Measurements from ENCODE around the gene CRTC3.
"Not testable (repeated sequence)": the region's sequence is repeated elsewhere in the genome, so short reads cannot be mapped to it uniquely, and the experiment has no call there.

CRTC3 gene

DNA sequence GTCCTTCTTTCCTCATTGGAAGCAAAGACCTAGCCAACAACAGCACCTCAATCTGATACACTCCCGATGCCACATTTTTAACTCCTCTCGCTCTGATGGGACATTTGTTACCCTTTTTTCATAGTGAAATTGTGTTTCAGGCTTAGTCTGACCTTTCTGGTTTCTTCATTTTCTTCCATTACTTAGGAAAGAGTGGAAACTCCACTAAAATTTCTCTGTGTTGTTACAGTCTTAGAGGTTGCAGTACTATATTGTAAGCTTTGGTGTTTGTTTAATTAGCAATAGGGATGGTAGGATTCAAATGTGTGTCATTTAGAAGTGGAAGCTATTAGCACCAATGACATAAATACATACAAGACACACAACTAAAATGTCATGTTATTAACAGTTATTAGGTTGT lies 29.6 kb upstream of the CRTC3 start:
- no peak overlapping the region for H3K4me3 ChIP-seq (ENCODE audit: low read depth, low read length)
- no peak for TF ChIP-seq CTCF (IDR thresholded peaks at IDR 0.05; ENCODE audit: borderline replicate concordance, insufficient read depth, low read depth, low read length)

GRCh38 chr15:90501898-90502297 lies 27.8 kb upstream of the CRTC3 start:
- no peak overlapping the region for H3K4me3 ChIP-seq (ENCODE audit: low read depth, low read length)
- TF ChIP-seq CTCF (IDR thresholded peaks at IDR 0.05; ENCODE audit: borderline replicate concordance, insufficient read depth, low read depth, low read length): no peak

DNA sequence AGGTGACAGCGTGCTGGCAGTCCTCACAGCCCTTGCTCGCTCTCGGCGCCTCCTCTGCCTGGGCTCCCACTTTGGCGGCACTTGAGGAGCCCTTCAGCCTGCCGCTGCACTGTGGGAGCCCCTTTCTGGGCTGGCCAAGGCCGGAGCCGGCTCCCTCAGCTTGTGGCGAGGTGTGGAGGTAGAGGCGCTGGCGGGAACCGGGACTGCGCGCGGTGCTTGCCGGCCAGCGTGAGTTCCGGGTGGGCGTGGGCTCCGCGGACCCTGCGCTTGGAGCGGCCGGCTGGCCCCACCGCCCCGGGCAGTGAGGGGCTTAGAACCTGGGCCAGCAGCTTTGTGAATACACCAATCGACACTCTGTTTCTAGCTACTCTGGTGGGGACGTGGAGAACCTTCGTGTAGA lies 18.9 kb upstream of the CRTC3 start:
- H3K4me3 ChIP-seq (ENCODE audit: low read depth, low read length): not testable (repeated sequence)

DNA sequence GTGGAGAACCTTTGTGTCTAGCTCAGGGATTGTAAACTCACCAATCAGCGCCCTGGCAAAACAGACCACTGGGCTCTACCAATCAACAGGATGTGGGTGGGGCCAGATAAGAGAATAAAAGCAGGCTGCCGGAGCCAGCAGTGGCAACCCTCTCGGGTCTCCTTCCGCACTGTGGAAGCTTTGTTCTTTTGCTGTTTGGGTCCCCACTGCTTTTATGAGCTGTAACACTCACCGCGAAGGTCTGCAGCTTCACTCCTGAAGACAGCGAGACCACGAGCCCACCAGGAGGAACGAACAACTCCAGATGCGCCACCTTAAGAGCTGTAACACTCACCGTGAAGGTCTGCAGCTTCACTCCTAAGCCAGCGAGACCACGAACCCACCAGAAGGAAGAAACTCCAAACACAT lies 18.5 kb upstream of the CRTC3 start:
- H3K4me3 ChIP-seq (ENCODE audit: low read depth, low read length): not testable (repeated sequence)

GRCh38 chr15:90512276-90512675 lies 17.4 kb upstream of the CRTC3 start:
- H3K4me3 ChIP-seq (ENCODE audit: low read depth, low read length): no peak overlapping the region
- no peak for TF ChIP-seq CTCF (IDR thresholded peaks at IDR 0.05; ENCODE audit: borderline replicate concordance, insufficient read depth, low read depth, low read length)

DNA sequence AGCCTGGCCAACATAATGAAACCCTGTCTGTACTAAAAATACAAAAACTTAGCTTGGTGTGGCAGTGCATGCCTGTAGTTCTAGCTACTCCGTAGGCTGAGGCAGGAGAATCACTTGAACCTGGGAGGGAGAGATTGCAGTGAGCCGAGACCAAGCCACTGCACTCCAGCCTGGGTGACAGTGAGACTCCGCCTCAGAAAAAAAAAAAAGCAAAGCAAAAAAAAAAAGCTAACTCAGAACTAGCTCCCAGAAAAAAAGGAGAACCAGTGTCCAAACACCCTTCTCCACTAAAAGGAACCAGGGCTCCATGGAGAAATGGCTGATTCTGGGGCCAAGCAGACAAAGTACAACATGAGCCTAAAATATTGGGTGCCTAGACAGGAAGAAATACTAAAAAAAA lies 16.7 kb upstream of the CRTC3 start:
- no peak overlapping the region for H3K4me3 ChIP-seq (ENCODE audit: low read depth, low read length)
- TF ChIP-seq CTCF (IDR thresholded peaks at IDR 0.05; ENCODE audit: borderline replicate concordance, insufficient read depth, low read depth, low read length): no peak

DNA sequence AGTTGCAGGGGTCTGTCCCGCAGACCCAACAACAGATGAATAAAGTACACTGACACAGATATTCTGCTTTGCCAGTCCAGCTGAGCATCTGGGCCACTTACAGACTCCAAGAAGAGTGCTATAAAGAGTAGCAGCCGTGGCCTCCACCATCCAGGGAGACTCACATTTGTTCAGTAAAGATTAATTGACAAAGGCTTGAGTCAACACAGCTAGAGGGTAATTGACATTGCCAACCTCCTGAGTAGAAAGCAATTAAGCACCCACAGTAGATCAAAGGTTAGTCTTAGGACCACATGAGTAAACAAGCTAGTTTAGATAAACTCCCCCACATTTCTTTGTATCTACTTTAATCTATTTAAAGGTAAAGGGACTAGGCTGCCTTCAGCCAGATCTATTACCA lies 16.3 kb upstream of the CRTC3 start:
- no peak for TF ChIP-seq CTCF (IDR thresholded peaks at IDR 0.05; ENCODE audit: borderline replicate concordance, insufficient read depth, low read depth, low read length)
- no peak overlapping the region for H3K4me3 ChIP-seq (ENCODE audit: low read depth, low read length)

- not testable (repeated sequence) for H3K4me3 ChIP-seq (ENCODE audit: low read depth, low read length)
Measured at GRCh38 chr15:90513893-90514292, 15.8 kb upstream of the CRTC3 start.

GRCh38 chr15:90519688-90520087 lies 10.0 kb upstream of the CRTC3 start:
- TF ChIP-seq CTCF (IDR thresholded peaks at IDR 0.05; ENCODE audit: borderline replicate concordance, insufficient read depth, low read depth, low read length): no peak
- H3K4me3 ChIP-seq (ENCODE audit: low read depth, low read length): no peak overlapping the region
